ENCODE data around the gene CENPO. TPM values are rescaled to one million over a fixed set of nuclear protein-coding genes. Genes with fewer than 3 reads are reported as not detected.

The CENPO gene
- total and polyA plus RNA-seq, 2 of the 4 experiments (the other 2 are of a cell fraction) = 20.1 to 27.2 TPM

DNA sequence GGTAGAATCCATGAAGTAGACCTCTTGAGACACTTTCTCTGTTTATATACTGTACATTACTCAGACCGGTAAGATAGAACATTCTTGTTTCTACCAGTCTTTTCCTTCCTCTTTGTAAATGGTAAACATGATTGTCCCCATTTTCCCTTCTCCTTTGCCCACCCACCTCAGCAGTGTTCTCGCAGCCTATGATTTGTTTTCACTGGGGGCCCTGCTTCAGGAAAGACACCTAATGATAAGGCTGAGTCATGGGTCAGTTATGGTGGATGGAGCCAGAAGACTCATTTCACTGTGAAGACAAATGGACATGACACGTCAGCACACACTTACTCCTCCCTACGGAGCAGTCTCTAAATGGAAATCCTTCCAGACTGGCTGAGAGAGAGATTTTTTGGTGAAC lies 23.7 kb downstream of the CENPO start:
- in situ Hi-C loops (cut with MboI; ENCODE audit: low sequenced_read_pairs) (no loop called here), intact Hi-C loops (cut with micrococcal nuclease) (no loop called here), dilution Hi-C loops (cut with HindIII; ENCODE audit: low sequenced_read_pairs, unreplicated experiment) (no loop called here)
- Histone ChIP-seq H3K23ac (ENCODE audit: low read depth, low read length) (peak overlapping the region; percentile 78; the same call in 1 of the 2 replicates), H3K56ac (ENCODE audit: extremely low read depth, insufficient read depth, low read length) (peak overlapping the region; percentile 51; the same call in 1 of the 2 replicates), H3K9me1 (ENCODE audit: insufficient read depth, low read length) (peaks cover 14% of the 10 kb centered on the region), H3K18ac (ENCODE audit: low read depth, low read length) (peak overlapping the region; percentile 81; the same call in 1 of the 2 replicates), H3K9ac (ENCODE audit: low read depth, low read length) (no peak overlapping the region), H2AFZ (replicated peaks; ENCODE audit: low read length, poor library complexity) (peak overlapping the region; percentile 2), H3K9me3 (ENCODE audit: control insufficient read depth, insufficient read depth, low read length) (no peaks in the 10 kb centered on the region), H3K27me3 (ENCODE audit: control insufficient read depth, insufficient read depth, low read length) (no peaks in the 10 kb centered on the region), H4K91ac (ENCODE audit: insufficient read depth, low read depth, low read length) (peak overlapping the region; percentile 86; the same call in 1 of the 2 replicates), H4K8ac (ENCODE audit: low read depth in 2 of 2, low read length in 2 of 2) (peak overlapping the region; percentile 10 to 85; a peak in 3 of 4 replicates), H3K79me1 (ENCODE audit: low read depth in 1 of 2, low read length in 2 of 2) (peaks cover 40 to 64% of the 10 kb centered on the region in 2 experiments), H3K4me2 (ENCODE audit: low read depth, low read length) (peak overlapping the region; percentile 31), H2BK5ac (ENCODE audit: low read depth, low read length, poor library complexity, severe bottlenecking) (peak overlapping the region; percentile 83), H3K14ac (replicated peaks; ENCODE audit: low read depth, low read length) (peak overlapping the region; percentile 55; the same call in 1 of the 2 replicates), H4K20me1 (ENCODE audit: insufficient read depth, low read length) (peaks cover 10% of the 10 kb centered on the region; the same call in 1 of the 2 replicates), H3K4ac (ENCODE audit: low read depth, low read length) (peak overlapping the region; percentile 87; the same call in 1 of the 2 replicates), H2BK15ac (ENCODE audit: low read depth, low read length) (peak overlapping the region; percentile 87; the same call in 1 of the 3 replicates), H2BK120ac (ENCODE audit: low read depth, low read length) (peak overlapping the region; percentile 82), H3K27ac (ENCODE audit: insufficient read depth, low read length) (peak overlapping the region; percentile 75; the same call in 1 of the 2 replicates), H3K4me3 (ENCODE audit: insufficient read depth, low read depth, low read length) (no peak overlapping the region), H2AK9ac (replicated peaks; ENCODE audit: low read depth, low read length, poor library complexity) (peak overlapping the region; percentile 58), H3K36me3 (ENCODE audit: control insufficient read depth, insufficient read depth, low read length) (peaks cover 34% of the 10 kb centered on the region), H2BK20ac (ENCODE audit: low read depth, low read length) (peak overlapping the region; percentile 70; the same call in 1 of the 2 replicates), H2AK5ac (ENCODE audit: low read depth, low read length) (peak overlapping the region; percentile 94; the same call in 1 of the 2 replicates), H3K4me1 (ENCODE audit: control insufficient read depth, insufficient read depth, low read length) (peaks cover 17% of the 10 kb centered on the region), H4K5ac (ENCODE audit: low read depth, low read length) (peak overlapping the region; percentile 70; the same call in 1 of the 2 replicates)
- no CpG with 5 or more reads among the region's 4 CpGs for WGBS, 2 experiments (ENCODE audit: extremely low coverage in 2 of 2, insufficient read length in 1 of 2)
- peak; percentile 81 for ATAC-seq (ENCODE audit: low read depth)
- BruUV-seq (replicated peaks) = no TSS peak
- ChIA-PET POLR2A (ENCODE audit: unreplicated experiment) (no interaction called here), CTCF (no interaction called here)
- TF ChIP-seq RCOR1 (IDR thresholded peaks at IDR 0.05; ENCODE audit: insufficient replicate concordance, low read length) (no peak), RFX5 (IDR thresholded peaks at IDR 0.05; ENCODE audit: low read depth, low read length) (no peak), MAFK (IDR thresholded peaks at IDR 0.05; ENCODE audit: low read depth, low read length) (peak; percentile 28; the same call in 1 of the 2 replicates), FOS (IDR thresholded peaks at IDR 0.05; ENCODE audit: low read depth, low read length) (peak; percentile 80), NFE2L2 (IDR thresholded peaks at IDR 0.05; ENCODE audit: low read depth, low read length) (peak; percentile 65)
- TF ChIP-seq, protein P1, sequence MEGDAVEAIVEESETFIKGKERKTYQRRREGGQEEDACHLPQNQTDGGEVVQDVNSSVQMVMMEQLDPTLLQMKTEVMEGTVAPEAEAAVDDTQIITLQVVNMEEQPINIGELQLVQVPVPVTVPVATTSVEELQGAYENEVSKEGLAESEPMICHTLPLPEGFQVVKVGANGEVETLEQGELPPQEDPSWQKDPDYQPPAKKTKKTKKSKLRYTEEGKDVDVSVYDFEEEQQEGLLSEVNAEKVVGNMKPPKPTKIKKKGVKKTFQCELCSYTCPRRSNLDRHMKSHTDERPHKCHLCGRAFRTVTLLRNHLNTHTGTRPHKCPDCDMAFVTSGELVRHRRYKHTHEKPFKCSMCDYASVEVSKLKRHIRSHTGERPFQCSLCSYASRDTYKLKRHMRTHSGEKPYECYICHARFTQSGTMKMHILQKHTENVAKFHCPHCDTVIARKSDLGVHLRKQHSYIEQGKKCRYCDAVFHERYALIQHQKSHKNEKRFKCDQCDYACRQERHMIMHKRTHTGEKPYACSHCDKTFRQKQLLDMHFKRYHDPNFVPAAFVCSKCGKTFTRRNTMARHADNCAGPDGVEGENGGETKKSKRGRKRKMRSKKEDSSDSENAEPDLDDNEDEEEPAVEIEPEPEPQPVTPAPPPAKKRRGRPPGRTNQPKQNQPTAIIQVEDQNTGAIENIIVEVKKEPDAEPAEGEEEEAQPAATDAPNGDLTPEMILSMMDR (conservative IDR thresholded peaks at IDR 0.05; ENCODE audit: low read depth, low read length) = no peak
- TF ChIP-seq, protein P2, sequence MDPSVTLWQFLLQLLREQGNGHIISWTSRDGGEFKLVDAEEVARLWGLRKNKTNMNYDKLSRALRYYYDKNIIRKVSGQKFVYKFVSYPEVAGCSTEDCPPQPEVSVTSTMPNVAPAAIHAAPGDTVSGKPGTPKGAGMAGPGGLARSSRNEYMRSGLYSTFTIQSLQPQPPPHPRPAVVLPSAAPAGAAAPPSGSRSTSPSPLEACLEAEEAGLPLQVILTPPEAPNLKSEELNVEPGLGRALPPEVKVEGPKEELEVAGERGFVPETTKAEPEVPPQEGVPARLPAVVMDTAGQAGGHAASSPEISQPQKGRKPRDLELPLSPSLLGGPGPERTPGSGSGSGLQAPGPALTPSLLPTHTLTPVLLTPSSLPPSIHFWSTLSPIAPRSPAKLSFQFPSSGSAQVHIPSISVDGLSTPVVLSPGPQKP (IDR thresholded peaks at IDR 0.05; ENCODE audit: borderline replicate concordance, low read depth, low read length) = no peak
- peak; percentile 94 for DNase-seq
